Activated naive CD4-positive, alpha-beta T cell treated with Interleukin-2 at 50 U/mL for 16 hours (primary cell): ENCODE results near the gene DUSP10.

Experiments
- DNase-seq: peaks from one replicate; pipeline ENCODE4 v3.0.0-alpha.2; 2020

The DUSP10 gene

GRCh38 chr1:221690858-221691257 is 51.0 kb downstream of the DUSP10 start:
- DNase-seq = no peak

DNA sequence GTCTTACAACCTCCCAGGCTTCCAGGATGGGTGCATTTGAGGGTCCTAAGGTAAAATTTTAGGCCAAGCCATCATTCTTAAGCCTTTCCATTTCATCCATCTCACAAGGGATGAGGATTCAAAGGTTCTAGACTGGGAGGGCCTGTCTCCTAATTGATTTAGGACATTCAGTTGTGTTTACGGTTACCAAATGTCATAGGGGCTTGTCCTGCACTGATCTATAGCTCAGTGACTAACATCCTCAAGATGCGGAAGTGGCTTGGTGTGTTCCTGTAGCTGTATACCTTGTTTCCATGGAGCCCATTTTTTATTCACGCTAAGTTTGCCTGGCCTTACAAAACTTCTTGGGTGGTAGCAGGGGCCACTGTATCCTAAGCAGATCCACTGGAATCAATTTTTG is 52.8 kb downstream of the DUSP10 start:
- DNase-seq = no peak

DNA sequence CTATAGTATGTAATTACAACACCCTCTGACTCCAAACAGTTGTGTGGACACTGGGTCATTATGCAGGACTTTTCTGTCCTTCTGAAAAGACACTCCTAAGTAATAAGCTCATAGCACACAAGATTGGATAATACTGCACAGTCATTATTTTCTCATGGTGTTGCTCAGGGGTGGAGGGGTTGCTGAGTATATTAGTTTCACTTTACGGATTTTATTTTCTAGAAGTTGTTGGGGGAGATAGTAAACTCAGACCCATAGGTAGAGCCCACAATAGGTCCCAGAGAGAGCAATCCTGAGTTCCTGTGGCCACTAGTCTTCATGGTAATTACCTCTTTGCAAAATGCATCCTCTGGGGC is 53.4 kb downstream of the DUSP10 start:
- no peak for DNase-seq

GRCh38 chr1:221687836-221688487 is 53.9 kb downstream of the DUSP10 start:
- no peak for DNase-seq

DNA sequence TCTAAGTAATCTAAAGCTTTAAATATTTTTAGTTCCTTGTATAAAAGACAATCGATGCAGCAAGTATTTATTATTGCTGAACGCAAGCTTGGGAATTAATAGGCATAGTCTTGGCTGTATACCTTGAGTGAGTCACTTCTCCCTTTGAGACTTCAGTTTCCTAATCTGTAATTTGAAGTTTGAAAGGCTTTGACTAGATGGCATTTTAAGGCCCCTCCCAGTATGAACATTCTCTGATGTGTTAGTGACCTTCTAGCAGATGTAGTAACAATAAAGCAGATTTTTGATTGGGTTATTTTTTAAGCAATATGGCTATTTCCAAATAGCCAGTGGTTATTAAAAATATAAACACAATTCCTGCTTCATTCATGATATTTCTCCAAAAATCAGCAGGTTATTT is 58.2 kb downstream of the DUSP10 start:
- no peak for DNase-seq

DNA sequence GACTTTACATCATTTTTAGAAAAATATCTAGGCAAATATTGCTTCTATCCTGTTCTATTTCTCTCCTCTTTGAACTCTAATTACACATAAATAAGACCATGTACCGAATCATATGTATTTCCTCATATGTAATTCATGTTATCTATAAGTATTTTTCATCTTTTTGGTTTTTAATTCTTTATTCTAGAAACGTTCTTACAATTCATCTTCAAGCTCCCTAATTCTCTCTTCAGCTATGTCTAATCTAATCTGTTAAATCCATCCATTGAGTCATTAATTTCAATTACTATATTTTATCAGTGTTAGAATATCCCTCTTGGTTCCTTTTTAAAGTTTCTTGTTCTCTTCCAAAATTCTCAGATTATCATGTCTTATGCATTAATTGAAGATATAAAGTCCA is 61.8 kb downstream of the DUSP10 start:
- DNase-seq = no peak

DNA sequence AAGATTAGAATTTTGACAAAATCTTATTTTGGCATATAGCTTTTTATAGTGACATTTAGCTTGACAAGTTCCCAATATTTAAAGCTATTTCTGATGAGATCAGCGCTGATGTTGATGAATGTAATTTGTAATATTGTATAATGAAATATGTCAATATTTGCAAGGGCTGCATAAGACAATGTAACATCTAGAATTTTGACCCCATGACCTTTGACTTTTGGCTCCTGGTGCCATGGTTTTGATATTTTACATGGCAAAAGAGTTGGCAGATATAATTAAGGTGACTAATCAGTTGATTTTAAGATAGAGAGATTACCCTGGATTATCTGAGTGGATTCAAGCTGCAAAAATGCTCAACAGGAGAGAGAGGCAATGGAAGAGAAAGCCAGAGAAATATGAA is 63.9 kb downstream of the DUSP10 start:
- DNase-seq = no peak

DNA sequence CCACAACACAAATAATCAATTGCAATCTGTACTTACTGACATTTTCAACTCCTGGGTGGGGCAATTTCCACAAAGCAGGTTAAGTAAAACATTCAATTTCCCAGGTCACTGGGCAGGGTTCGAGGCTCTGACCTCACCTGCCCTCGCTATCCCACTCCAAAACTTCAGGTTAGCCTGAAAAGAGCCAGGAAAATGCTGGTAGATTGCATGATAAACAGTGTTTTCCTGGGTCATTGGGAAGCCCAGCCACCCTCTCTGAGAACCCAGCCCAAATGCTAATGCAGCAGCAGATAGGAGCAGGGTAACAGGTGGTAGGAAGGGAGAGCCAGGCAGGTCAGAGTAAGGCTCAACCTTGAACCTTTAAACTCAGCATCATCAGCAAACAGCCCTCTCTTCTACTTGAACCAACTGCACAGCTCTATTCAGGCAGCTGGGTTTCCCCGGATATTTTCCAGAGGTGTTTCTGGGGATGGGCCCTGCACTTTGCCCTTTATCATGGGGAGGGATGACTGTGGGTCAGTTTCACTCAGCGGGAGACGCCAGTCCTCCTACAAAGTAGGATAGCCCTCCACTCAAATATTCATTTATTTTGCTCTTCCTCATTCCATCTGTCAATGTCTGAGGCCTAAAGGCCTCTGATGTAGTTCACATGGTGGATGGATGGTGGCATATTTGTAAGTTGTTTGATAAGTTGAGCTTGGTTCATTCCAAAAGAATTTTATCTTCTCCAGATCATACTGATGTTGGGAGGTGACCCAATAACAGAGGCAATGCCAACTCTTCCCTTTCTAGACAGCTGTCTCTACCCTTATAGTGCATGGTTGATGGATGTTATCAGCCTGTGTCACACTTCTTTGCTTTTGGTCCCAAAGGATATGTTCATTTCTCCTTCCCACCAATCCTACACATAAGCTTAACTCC is 65.7 kb downstream of the DUSP10 start:
- DNase-seq = no peak

GRCh38 chr1:221672965-221673364 is 68.9 kb downstream of the DUSP10 start:
- no peak for DNase-seq

- no peak for DNase-seq
Observed at GRCh38 chr1:221672239-221672645, 69.6 kb downstream of the DUSP10 start.

- no peak for DNase-seq
Observed at GRCh38 chr1:221670081-221670480, 71.8 kb downstream of the DUSP10 start.

DNA sequence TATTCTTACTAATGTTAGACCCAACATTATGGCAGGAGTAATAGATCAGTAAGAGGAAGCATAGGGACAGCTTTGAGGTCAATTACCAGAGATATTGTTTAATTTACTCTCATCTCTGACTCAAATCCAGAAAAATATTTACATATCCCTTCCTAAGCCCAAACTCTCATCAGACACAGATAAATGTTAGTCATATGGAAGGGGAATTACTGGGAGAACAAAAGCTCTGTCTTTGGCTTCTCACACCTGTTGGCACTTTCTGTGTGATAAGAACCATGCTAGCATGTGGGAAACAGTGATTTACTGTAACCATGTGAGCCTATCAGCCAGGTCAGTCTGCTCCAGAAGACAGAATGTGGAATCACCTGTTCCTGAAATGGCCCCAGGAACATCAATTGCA is 72.4 kb downstream of the DUSP10 start:
- DNase-seq = no peak

DNA sequence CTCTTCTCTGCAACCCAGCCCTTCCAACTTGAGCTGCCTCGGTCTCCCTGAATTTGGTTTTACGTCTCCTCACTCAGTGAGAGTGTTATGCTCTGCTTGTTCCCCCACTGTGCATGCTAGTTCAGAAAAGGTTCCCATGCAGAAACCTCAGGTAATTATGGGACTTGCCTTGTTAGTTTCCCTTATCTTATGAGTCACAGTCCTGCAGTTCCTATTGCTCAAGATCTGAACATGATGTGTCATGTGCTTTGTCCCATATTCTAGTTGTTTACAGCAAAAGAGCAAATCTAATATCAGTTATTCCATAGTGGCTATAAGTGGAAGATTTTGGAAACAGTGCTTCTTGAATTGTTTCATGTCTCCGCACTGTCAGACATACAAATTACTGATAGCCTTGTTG is 74.4 kb downstream of the DUSP10 start:
- DNase-seq = no peak

- no peak for DNase-seq
Observed at GRCh38 chr1:221664253-221664652, 77.6 kb downstream of the DUSP10 start.

- DNase-seq = no peak
Observed at GRCh38 chr1:221663321-221663720, 78.6 kb downstream of the DUSP10 start.

- no peak for DNase-seq
Observed at GRCh38 chr1:221655766-221656305, 86.1 kb downstream of the DUSP10 start.
